ENCODE results near the gene PRPF19. TPM values are rescaled to one million over a fixed set of nuclear protein-coding genes. Genes with fewer than 3 reads are reported as not detected.

PRPF19 gene
- total and polyA plus RNA-seq, 9 of the 15 experiments (the other 6 are each of a cell fraction or from before 2014, with no cell fraction given) = 9.4 to 212 (median 73.2) TPM

- TF ChIP-seq, protein P1, sequence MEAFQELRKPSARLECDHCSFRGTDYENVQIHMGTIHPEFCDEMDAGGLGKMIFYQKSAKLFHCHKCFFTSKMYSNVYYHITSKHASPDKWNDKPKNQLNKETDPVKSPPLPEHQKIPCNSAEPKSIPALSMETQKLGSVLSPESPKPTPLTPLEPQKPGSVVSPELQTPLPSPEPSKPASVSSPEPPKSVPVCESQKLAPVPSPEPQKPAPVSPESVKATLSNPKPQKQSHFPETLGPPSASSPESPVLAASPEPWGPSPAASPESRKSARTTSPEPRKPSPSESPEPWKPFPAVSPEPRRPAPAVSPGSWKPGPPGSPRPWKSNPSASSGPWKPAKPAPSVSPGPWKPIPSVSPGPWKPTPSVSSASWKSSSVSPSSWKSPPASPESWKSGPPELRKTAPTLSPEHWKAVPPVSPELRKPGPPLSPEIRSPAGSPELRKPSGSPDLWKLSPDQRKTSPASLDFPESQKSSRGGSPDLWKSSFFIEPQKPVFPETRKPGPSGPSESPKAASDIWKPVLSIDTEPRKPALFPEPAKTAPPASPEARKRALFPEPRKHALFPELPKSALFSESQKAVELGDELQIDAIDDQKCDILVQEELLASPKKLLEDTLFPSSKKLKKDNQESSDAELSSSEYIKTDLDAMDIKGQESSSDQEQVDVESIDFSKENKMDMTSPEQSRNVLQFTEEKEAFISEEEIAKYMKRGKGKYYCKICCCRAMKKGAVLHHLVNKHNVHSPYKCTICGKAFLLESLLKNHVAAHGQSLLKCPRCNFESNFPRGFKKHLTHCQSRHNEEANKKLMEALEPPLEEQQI (IDR thresholded peaks at IDR 0.05) = no peak
- peak; percentile 83 for TF ChIP-seq POLR2G (IDR thresholded peaks at IDR 0.05; ENCODE audit: low read depth, low read length)
- TF ChIP-seq, protein P2, sequence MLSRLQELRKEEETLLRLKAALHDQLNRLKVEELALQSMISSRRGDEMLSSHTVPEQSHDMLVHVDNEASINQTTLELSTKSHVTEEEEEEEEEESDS (CRISPR knock-in tag; IDR thresholded peaks at IDR 0.05) = no peak
- no peak for TF ChIP-seq NR0B1 (IDR thresholded peaks at IDR 0.05; ENCODE audit: partially characterized antibody)
- 0 out of 2 replicates have a peak, but pooled peaks have one; percentile 38 for TF ChIP-seq SP1 (CRISPR knock-in tag; IDR thresholded peaks at IDR 0.05)
- TF ChIP-seq E4F1 (CRISPR knock-in tag; IDR thresholded peaks at IDR 0.05; ENCODE audit: borderline replicate concordance) = no peak
- TF ChIP-seq, protein P3, sequence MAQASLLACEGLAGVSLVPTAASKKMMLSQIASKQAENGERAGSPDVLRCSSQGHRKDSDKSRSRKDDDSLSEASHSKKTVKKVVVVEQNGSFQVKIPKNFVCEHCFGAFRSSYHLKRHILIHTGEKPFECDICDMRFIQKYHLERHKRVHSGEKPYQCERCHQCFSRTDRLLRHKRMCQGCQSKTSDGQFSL (CRISPR knock-in tag; IDR thresholded peaks at IDR 0.05) = peak; percentile 58; the same call in 1 of the 2 replicates
- TF ChIP-seq, protein P3 (tag; IDR thresholded peaks at IDR 0.05) = no peak
- TF ChIP-seq, protein P4, sequence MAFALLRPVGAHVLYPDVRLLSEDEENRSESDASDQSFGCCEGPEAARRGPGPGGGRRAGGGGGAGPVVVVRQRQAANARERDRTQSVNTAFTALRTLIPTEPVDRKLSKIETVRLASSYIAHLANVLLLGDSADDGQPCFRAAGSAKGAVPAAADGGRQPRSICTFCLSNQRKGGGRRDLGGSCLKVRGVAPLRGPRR (CRISPR knock-in tag; IDR thresholded peaks at IDR 0.05) = no peak
These were observed 7.6 kb upstream of the PRPF19 start, which contains the start of gene TMEM109 (continued) for GRCh38 chr11:60913793-60914632.
